HG02678 (cell line): Measurements from ENCODE around the gene DPP8.

Source experiments
- ATAC-seq: cut with Tn5 transposase; IDR thresholded peaks from one replicate; pipeline ENCODE4 v1.9.1; 2021; ENCODE audit warnings: mild to moderate bottlenecking, moderate library complexity; ENCODE audit not compliant: unreplicated experiment

Gene DPP8

DNA sequence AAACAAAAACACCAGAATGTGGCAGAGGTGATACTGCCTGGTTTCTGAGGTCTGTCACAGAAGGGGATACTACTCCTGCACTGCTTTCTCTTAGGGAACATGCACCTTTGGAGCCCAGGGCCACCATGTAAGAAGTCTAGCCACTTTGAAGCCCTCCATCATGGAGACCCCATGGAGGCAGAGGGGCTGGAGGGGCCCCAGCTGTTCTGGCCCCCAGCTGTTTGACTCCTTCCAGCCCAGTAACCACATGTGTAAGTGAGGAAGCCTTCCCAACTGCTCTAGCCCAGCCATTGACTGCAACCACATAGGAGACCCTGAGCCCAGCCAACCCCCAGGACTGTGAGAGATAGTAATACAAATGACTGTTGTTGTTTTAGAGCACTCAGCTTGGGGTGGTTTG lies 85.8 kb downstream of the DPP8 start:
- ATAC-seq = no peak

GRCh38 chr15:65426216-65426853 lies 91.2 kb downstream of the DPP8 start:
- no peak for ATAC-seq

DNA sequence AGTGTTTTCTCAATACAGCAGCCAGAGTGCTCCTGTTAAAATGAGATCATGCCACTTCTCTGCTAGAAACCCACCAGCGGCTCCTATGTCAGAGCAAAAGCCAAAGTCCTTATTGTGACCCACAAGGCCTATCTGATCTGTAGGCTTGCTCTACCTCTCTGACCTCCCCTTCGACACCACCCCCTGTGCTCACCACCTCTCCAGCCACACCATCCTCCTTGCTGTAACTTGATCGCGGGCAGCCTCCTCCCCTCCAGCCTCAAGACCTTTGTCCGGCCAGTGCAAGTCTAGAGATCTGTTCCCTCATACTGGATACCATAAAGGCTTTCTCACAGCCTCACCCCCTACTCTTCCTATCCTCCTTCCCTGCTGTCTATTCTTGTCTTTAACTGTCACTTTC lies 92.8 kb downstream of the DPP8 start:
- ATAC-seq = no peak

DNA sequence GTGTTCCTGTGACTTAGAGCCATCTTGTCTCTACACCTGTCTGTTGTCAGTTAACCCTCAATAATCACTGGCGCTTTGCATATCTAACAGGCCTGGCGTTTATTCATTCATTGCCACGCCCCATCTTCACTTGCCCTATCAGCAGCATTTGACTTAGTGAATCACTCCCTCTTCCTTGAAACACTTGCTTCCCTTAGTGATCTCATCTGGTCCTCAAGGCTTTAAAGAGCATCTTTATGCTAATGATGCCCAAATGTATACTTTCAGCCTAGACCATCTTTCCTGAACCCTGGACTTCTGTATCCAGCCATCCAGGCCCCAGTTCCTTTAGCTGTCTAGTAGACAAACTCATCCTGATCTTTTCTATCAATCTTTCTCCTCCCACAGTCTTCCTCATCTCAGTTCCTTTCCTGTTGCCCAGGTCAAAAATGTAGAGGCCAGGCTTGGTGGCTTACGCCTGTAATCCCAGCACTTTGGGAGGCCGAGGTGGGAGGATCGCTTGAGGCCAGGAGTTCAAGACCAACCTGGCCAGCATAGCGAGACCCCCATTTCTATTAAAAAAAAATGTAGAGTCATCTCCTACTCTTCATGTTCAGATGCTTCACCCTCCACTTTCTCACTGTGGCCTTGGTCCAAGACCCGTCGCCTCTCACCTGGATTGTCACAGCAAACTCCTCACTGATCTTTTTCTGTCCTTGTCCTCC lies 93.4 kb downstream of the DPP8 start:
- no peak for ATAC-seq

DNA sequence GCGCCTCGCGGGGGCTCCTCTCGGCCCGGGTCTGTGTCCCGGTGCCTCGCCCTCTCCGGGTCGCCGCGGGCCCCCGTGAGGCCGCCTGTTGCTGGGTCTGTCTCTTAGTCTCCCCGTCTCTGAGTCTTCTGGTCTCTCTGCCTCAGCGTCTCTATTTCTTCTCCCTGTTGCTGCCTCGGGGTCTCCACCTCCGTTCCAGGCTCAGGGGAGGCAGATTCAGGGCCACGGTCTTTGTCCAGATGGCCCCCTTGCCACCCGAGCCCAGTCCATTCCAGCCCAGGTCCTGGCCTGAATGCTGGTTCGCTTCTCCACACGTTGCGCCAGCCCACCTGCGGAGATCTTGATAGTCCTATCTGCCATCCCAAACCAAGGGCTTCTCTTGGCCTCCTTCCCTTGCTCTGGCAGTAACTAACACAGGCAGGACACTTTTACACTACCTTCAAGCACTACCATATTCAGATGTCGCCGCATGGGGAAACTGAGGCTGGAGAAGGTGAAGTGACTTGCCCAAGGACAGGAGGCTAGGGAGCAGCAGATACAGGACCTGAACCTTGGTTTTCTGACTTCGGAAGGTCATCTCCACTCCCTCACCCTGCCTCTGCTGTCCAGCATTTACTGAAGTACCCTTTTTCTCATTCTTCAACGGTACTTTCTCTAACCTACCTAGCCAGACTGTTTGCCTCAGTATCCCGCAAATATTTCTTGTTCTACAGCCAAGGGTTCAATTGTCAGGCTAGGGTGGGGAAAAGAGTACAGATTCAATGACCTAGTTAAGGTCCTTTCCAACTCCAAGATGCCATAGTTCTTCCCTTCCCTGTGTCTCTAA lies 94.1 kb downstream of the DPP8 start:
- ATAC-seq = no peak

DNA sequence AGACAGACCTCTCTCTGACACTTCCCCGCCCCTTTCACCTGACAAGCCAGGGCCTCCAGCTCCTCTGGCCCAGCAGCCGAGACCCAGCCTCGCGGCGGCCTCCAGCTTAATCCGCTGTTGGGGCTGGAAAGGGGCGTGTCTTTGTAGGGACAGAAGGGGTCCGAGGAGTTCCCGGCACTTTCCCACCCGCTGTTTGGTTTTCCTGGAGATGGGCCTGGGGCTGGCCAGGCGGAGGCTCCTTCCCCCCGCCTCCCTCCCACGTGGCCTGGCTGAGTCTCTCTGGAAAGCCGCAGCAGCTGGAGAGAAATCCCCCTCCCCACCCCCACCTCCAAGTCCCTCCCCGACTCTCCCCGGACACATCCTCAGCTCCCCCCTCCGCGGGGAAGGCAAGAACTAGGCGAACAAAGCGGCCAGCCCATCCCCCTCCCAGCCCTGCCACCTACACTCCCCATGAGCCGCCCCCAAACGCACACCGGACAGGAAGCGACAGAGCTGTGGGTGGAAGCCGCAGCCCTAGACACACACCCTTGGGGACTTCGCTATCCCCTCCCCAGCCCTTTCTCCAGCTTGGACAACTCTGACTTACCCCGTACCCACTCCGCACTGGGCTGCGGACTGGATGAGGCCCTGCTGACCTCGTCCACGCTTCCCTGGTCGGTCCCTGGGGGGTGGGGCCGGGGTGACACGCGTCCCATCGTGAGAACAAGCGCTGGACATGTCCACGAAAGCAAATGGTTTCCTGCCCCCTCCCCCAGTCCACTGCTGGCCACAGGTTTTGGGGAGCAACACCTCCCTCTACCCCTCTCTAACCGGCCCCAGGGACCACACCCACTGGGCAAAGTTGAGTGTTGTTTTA lies 95.9 kb downstream of the DPP8 start:
- no peak for ATAC-seq

- no peak for ATAC-seq
Observed at GRCh38 chr15:65420975-65421359, 96.5 kb downstream of the DPP8 start.

DNA sequence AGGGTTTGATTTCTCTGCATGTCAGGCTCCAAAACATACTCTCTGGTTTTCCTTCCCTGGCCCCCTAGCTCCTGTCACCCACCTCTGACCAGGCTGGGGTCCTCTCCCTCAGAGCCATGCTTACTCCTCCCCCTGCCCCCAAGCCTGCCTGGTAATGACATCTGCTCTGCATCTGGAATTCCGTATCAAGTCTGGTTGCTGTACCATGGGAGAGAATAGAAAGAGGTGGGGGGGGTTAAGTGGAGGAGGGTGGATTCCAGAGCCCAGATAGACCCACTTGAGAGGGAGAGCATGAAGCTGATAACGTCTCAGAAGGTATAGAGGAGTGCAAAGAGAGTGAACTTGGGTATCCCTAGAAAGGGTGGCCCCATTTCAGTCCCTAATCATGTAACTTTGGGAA lies 98.9 kb downstream of the DPP8 start:
- no peak for ATAC-seq

DNA sequence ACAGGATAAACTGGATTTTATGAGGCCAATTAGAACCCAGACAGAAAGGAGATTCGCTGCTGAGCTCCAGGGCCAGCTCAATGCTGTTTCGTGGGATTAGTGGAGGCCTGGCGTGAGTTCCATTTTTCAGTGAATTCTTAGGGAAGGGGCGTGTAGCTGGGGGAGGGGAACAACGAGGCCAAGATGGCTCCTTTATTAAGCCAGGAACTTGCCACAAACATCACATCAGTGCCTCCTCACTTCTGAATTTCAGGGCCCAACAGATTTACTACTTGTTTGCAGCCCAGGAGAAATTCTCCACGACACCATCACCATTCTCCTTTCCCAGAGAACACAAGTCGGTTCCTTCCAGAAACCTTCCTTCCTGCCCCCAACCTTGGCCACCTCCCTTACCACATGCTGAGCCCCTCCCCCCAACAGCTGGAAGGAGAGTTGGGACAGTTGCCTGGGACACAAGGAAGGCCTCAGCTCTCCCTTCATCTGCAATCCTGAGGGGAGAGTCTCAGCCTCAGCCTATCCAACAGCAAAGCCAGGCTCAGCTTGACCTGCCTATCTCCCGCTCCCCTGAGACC lies 100.6 kb downstream of the DPP8 start:
- no peak for ATAC-seq

DNA sequence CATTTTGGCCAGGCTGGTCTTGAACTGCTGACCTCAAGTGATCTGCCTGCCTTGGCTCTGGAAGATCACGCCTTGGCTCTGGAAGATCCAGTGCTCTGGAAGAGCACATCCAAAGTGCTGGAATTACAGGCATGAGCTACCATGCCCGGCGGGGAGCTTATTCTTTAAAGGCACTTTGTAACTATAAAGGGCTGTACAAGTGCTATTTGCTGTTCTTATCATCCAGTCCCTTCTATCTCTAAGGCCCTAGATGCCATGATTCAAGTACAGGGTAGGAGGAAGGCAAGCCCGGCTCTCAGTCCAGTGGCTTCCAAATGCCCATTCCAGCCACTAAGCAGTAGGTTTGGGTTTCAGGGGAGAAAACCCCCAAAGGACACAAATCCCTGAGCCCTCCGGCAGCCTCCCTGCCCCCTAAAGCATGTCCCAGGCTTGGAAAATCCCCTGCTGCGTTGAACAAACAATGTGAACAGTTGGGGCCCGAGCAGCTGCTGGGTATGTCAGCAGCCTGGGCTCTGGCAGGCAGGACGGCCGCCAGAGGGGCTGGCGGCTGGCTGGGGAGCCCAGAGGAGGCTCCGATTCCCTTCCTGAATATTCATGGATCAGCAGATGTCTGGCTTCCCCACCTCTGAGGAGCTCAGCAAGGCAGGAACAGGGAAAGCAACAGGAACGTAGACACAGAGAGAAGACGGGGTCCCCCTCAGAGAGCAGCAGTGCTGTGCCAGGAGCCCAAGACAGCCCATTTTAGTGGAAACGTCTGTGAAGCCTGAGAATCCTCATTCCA lies 102.5 kb downstream of the DPP8 start:
- no peak for ATAC-seq

DNA sequence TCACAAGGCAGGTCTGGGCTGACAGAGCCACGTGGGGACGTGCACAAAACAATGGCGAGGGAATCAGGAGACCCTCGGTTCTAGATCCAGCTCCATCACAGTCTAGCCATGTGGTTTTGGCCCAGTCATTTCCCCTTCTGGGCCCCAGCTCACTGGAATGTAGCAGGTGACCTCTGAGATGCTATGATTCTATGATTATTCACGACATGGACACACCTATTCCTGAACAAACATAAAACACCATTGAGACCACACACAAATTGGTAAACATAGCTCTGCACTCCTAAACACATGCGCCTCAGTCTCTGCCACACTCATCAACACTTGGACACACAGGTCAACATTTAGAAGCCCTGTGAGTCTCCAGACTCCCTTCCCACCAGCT lies 103.7 kb downstream of the DPP8 start:
- ATAC-seq = no peak

GRCh38 chr15:65413051-65413759 lies 104.3 kb downstream of the DPP8 start:
- no peak for ATAC-seq

DNA sequence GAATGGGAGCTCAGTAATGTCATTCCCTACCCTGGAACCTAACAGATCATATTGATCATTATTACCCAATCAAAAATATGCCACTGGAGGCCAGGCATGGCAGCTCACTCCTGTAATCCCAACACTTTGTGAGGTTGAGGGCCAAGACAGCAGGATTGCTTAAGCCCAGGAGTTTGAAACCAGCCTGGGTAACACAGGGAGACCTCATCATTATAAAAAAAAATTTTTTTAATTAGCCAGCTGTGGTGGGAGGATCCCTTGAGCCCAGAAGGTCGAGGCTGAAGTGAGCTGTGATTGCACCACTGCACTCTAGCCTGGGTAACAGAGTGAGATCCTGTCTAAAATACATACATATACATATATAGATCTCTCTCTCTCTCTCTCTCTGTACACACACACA lies 104.9 kb downstream of the DPP8 start:
- no peak for ATAC-seq

DNA sequence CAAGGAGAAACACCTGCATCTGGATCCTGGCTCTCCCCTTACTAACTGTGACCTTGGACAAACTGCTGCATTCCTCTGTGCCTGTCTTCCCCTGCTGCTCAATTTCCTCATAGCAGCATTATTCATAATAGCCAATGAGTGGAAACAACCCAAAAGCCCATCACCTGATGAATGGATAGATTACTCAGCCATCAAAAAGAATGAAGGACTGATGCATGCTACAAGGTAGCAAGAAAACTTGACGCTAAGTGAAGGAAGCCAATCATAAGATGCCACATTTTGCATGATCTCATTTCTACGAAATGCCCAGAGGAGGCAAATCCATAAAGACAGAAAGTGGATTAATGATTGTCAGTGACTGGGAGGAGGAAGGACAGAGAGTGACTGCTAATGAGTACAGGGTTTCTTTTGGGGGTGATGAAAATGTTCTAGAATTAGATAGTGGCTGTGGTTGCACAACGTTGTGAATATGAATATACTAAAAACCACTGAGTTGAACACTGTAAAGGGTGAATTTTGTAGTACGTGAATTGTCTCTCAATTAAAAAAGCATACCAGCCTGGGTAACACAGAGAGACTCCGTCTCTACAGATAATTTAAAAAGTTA lies 105.9 kb downstream of the DPP8 start:
- ATAC-seq = no peak

GRCh38 chr15:65410972-65411371 lies 106.5 kb downstream of the DPP8 start:
- ATAC-seq = no peak

- no peak for ATAC-seq
Observed at GRCh38 chr15:65410036-65410435, 107.5 kb downstream of the DPP8 start.

DNA sequence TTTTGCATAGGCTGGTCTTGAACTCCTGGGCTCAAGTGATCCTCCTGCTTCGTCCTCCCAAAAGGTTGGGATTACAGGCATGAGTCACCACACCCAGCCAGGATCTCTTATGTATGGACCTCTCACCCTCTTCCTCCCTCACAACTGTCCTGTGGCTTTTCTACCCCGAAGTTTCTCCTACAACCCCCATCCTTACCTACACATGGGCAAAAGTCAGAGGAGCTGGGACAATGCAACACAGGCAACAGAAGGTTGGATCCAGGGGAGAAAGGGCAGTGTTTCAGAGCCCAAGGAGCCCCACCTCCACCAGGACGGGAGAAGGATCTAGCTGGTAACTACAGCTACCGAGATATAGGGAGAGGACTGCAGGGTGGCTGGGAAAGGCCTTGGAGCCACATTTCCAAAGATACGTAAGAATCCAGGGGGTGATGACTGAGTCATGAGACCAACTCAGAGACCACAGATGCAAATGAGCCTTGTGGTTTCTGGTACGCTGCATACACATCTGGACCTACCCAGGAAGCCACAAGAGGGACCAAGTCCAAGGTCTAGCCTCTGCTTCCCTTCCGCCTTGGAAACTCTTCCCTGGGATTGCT lies 108.4 kb downstream of the DPP8 start:
- ATAC-seq = peak; percentile 64

DNA sequence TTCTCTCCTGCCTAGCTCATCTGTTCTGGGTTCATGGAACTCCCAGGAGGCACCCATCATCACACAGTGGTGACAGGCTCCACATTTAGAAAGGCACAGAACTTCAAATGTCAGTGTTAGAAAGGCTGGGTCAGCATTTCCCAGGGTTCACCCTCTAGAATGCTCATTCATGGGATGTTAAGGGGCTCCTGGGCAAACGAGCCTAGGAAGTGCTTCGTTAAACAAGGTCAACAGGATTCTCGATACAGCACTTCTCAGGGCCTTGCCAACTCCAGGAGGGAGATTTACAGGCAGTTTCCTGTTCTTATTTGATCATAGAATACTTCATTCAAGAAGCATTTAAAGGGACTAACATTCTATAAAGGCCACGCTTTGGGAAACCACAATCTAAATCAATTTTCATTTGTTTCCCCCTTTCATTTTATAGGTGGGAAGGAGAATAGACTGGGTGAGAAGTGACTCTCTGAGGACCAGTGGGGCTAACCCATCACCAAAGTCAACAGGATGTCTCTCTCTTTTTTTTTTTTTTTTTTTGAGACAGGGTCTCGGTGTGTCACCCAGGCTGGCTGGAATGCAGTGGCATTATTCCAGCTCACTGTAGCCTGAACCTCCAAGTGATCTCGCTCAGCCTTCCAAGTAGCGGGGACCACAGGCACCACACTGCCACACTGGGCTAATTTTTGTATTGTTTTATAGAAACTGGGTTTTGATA lies 109.0 kb downstream of the DPP8 start:
- ATAC-seq = no peak
